GM19467 (cell line): ENCODE measurements around the gene SMC3.
"Not testable (repeated sequence)": the region's sequence is repeated elsewhere in the genome, so short reads cannot be mapped to it uniquely, and the experiment has no call there.

Source experiments
- ATAC-seq: cut with Tn5 transposase; IDR thresholded peaks from one replicate; pipeline ENCODE4 v1.9.1; 2021; ENCODE audit warnings: mild to moderate bottlenecking, moderate library complexity; ENCODE audit not compliant: unreplicated experiment

SMC3 gene

GRCh38 chr10:110620398-110620719 lies 52.9 kb downstream of the SMC3 start:
- ATAC-seq, result no peak

DNA sequence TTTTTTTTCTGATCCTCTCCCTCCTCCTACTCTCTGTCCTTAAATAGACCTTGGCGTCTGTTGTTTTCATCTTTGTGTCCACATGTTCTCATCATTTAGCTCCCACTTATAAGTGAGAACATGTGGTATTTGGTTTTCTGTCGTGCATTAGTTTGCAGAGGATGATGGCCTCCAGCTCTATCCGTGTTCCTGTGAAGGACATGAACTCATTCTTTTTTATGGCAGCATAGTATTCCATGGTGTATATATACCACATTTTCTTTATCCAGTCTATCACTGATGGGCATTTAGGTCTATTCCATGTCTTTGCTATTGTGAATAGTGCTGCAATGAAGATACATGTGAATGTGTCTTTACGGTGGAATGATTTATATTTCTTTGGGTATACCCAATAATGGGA lies 55.8 kb downstream of the SMC3 start:
- ATAC-seq, result not testable (repeated sequence)

DNA sequence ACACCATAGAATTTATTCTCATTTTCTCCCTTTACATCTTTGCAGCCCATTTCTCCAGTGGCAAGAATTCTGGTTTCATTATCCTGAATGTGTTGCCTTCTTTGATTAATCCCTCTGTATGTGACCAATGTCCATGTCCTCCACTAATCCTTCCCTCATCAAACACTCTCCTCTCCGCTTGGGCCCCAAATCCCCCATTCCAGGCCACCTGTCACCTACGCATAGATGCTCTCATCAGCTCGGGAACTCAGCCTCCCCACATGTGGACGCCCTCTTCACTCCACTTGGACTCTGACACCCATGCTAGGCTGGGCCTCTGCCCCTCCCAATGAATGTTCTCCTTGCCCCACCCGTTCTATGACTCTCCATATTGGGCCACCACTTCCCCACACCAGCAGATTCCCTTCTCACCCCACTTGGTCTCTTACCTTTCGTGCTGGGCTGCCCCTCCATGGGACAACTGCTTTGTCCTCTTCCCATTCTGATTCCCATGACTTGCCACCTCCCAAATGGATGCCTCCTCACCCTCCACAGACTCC lies 57.9 kb downstream of the SMC3 start:
- ATAC-seq, result no peak

GRCh38 chr10:110625951-110626855 lies 58.7 kb downstream of the SMC3 start:
- ATAC-seq, result no peak

- no peak for ATAC-seq
These were observed 60.7 kb downstream of the SMC3 start for GRCh38 chr10:110628161-110628560.

- ATAC-seq, result no peak
These were observed 62.2 kb downstream of the SMC3 start for GRCh38 chr10:110629680-110630191.

GRCh38 chr10:110631934-110632333 lies 64.4 kb downstream of the SMC3 start:
- no peak for ATAC-seq

GRCh38 chr10:110632591-110633215 lies 65.2 kb downstream of the SMC3 start:
- no peak for ATAC-seq

DNA sequence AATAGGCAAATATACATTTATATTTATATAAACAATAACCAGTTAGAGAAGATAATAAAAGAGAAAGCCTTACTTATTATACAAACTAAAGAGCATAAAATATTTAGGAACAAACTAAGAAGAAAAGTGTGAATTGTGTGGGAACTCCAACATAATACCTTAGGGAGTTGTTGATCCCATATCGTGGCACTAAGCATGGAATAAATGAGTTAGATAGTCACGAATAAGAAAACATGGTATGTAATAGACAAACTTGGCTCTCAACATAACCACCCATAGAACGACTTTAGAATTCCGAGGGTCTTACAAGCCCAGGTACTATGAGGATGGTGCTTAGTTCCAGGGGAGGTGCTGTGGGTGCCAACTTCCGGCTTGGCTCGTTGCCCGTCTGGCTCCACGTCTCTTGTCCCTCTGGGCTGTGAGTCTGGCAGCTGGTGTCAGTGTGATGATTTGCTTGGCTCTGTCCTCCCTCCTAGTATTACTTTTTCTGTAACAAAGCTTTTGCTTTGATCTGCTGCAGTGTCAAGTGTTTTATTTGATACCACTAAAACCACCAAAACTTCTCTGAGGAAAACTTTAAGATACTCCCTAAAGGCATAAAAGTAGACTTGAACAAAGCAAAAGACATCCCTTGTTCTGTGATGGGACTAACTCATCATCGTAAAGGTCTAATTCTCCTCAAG lies 67.2 kb downstream of the SMC3 start:
- ATAC-seq, result no peak

- no peak for ATAC-seq
These were observed 69.1 kb downstream of the SMC3 start for GRCh38 chr10:110636572-110636931.

- ATAC-seq, result no peak
These were observed 69.5 kb downstream of the SMC3 start for GRCh38 chr10:110636932-110637557.

GRCh38 chr10:110637558-110638053 lies 70.1 kb downstream of the SMC3 start:
- no peak for ATAC-seq

DNA sequence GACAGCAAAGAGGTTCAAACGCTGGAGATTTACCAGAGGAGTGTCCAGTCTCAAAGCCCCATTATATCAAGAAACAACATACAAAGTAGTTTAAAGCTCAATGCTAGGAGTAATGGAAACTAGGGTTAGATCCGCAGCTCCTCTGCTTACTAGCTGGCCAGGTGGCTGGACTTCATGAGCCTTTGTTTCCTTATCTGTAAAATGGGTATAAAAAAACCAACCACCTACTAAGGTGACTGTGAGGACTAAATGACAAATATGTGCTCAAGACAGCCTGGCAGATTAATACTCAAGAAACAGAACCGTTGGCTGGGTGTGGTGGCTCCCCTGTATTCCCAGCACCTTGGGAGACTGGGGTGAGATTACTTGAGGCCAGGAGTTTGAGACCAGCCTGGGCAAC lies 70.8 kb downstream of the SMC3 start:
- ATAC-seq, result no peak

GRCh38 chr10:110639046-110639445 lies 71.6 kb downstream of the SMC3 start:
- not testable (repeated sequence) for ATAC-seq

DNA sequence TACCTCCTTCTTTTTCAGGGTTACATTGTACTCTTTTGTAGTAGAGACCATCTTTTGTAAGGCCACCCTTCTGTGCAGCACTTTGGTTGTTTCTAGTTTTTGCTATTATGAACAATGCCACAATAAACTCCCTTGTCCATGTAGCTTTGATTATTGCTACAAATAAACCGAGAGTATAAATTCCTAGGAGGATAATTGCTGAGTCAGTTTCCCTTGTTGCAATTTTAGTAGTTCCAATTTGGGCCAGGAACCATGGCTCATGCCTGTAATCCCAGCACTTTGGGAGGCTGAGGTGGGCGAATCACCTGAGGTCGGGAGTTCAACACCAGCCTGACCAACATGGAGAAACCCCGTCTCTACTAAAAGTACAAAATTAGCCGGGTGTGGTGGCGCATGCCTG lies 72.4 kb downstream of the SMC3 start:
- ATAC-seq, result not testable (repeated sequence)

- ATAC-seq, result no peak
These were observed 73.8 kb downstream of the SMC3 start for GRCh38 chr10:110641256-110641655.

GRCh38 chr10:110642204-110643034 lies 74.9 kb downstream of the SMC3 start:
- ATAC-seq, result no peak

- ATAC-seq, result no peak
These were observed 75.6 kb downstream of the SMC3 start for GRCh38 chr10:110643035-110643652.
